PFSK-1 (cell line): Measurements from ENCODE around the gene KCNG1.

Experiments
- FOXP2 ChIP-seq: optimal IDR thresholded peaks from 2 replicates; pipeline ENCODE3; 2011; ENCODE audit warnings: borderline replicate concordance, control low read depth, inconsistent platforms; ENCODE audit not compliant: insufficient read depth; ENCODE audit errors: extremely low read length, extremely low read depth
- POLR2AphosphoS5 ChIP-seq: IDR thresholded peaks from 2 replicates; pipeline ENCODE4 v1.6.1; 2012; ENCODE audit warnings: low read depth, mild to moderate bottlenecking, control low read depth, low read length, moderate library complexity
- REST ChIP-seq, 2 experiments: IDR thresholded peaks; 2 replicates each; pipeline versions ENCODE4 v1.6.1 to v1.8.0; 2011 to 2012; ENCODE audit warnings: low read depth in 2 of 2, low read length in 2 of 2, control low read depth in 1 of 2, inconsistent platforms in 1 of 2, mild to moderate bottlenecking in 1 of 2, moderate library complexity in 1 of 2; ENCODE audit not compliant: insufficient read depth in 1 of 2
- SIN3A ChIP-seq: IDR thresholded peaks from 2 replicates; pipeline ENCODE4 v1.6.1; 2012; ENCODE audit warnings: mild to moderate bottlenecking, low read length, moderate library complexity, borderline replicate concordance; ENCODE audit not compliant: insufficient read depth
- TAF1 ChIP-seq: IDR thresholded peaks from 2 replicates; pipeline ENCODE4 v1.6.1; 2012; ENCODE audit warnings: low read length, control low read depth, borderline replicate concordance; ENCODE audit not compliant: insufficient read depth

KCNG1 gene

DNA sequence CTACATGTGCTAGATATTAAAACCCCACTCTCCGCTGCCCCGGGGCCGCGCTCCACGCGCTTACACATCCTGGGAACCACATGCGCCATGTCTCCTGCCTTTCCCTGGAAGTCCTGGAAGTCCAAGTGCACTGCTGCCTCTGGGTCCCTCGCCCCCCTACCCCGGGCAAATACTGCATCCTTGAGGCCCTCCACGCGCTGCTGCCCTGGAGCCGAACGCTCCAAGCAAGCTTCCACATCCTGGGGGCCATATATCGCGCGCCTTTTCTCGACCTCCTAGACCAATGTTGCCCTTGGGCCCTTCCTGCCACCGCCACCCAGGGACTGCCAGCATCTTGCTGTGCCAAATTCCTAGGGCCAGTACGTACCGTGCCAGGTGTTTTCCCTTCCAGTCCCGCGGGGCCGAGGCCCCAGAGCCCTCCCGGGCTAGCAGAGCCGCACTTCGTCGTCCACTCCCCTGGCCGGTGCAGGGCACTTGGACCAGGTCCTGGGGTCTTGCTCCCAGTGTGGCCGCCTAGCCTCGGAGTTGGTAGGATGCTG is 779 bp upstream of the KCNG1 start:
- TF ChIP-seq TAF1 (no peak), SIN3A (no peak), POLR2AphosphoS5 (no peak), FOXP2 (no peak), REST (IDR thresholded peaks at IDR 0.05; ENCODE audit: insufficient read depth in 1 of 2, low read depth in 2 of 2, low read length in 2 of 2) (no peak)

GRCh38 chr20:51022227-51022802 is 592 bp downstream of the KCNG1 start:
- TF ChIP-seq TAF1 (no peak), FOXP2 (no peak), POLR2AphosphoS5 (no peak), SIN3A (no peak), REST (IDR thresholded peaks at IDR 0.05; ENCODE audit: insufficient read depth in 1 of 2, low read depth in 2 of 2, low read length in 2 of 2) (no peak)

DNA sequence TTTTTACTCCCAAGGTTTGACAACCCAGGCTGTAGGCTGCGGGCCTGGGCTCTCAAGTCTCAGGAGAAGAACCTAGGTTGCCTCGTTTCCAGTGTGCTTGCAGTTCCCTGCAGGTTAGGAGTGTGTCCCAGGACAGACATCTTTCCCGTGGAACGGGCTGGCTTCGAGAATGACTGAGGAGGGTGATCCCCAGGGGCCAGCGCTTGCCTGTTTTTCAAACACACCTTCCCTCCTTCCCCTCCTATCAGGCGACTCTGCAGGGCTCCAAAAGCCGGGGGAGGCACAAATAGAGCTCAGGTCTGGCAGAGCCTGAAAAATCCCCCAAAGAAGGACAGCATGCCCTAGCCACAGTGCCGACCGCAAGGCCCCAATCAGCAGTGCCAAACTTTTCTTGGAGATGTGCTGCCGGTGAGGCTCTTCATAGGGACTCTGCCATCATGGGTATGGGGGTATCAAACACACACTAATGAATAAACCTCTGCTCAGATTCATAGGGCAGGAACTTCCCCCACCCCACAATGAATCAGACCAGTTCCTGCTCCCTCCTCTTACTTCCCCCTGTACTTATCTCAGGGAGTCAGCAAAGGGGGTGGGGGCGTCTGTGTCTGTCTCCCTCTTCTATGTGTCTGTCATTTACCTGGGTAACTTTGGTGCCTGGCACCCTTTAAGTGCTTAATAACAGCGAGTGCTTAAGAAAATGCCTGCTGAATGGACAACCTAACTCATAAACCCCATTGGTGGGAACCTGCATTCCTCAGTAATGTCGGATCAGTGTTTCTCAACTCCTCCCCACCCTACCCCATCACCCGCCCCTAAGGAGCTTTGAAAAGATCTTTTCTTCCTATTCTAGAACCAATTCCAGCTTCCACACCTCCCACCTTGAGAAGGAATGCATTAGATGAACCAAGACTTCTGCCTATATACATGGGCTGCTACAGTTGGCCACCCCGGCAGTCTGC is 1.6 kb downstream of the KCNG1 start:
- TF ChIP-seq FOXP2 (no peak), POLR2AphosphoS5 (no peak)

GRCh38 chr20:51020657-51021056 is 2.2 kb downstream of the KCNG1 start:
- TF ChIP-seq TAF1 (no peak), FOXP2 (no peak), POLR2AphosphoS5 (no peak), REST (IDR thresholded peaks at IDR 0.05; ENCODE audit: insufficient read depth in 1 of 2, low read depth in 2 of 2, low read length in 2 of 2) (no peak), SIN3A (no peak)

GRCh38 chr20:51019656-51020592 is 3.0 kb downstream of the KCNG1 start:
- no peak for TF ChIP-seq TAF1
- TF ChIP-seq FOXP2: no peak
- TF ChIP-seq SIN3A: no peak
- no peak for TF ChIP-seq REST (IDR thresholded peaks at IDR 0.05; ENCODE audit: insufficient read depth in 1 of 2, low read depth in 2 of 2, low read length in 2 of 2)
- TF ChIP-seq POLR2AphosphoS5: no peak
